Uterus (tissue), 4 donors: ENCODE data around the gene CKAP5. TPM values are rescaled to one million over a fixed set of nuclear protein-coding genes. Genes with fewer than 3 reads are reported as not detected.

Source experiments
- DNase-seq, 2 donors: peaks; one replicate each; pipeline ENCODE4 v3.0.0-alpha.2; 2019 to 2020
- H3K27ac ChIP-seq, 2 donors: fragments of 200-600 bp; sonication (generic); 1 replicate in 1 of 2; 2 replicates in 1 of 2; pipeline ENCODE4 v1.5.1; 2016 to 2018
- H3K27me3 ChIP-seq, 2 donors: fragments of 200-600 bp; sonication (generic); one replicate each; pipeline ENCODE4 v1.5.1; 2018 to 2019; ENCODE audit warnings: control low read depth in 1 of 2
- H3K36me3 ChIP-seq, 2 donors: fragments of 200-600 bp; sonication (generic); one replicate each; pipeline ENCODE4 v1.5.1; 2019; ENCODE audit warnings: control low read depth in 1 of 2
- H3K4me1 ChIP-seq, 2 donors: fragments of 200-600 bp; sonication (generic); one replicate each; pipeline ENCODE4 v1.5.1; 2018 to 2019; ENCODE audit warnings: control low read depth in 1 of 2
- H3K4me3 ChIP-seq, 2 donors: fragments of 200-600 bp; sonication (generic); 1 replicate in 1 of 2; 2 replicates in 1 of 2; pipeline ENCODE4 v1.5.1; 2018 to 2019; ENCODE audit warnings: mild to moderate bottlenecking in 1 of 2
- H3K9me3 ChIP-seq, 2 donors: fragments of 200-600 bp; sonication (generic); one replicate each; pipeline ENCODE4 v1.5.1; 2019; ENCODE audit warnings: control low read depth in 1 of 2
- POLR2A ChIP-seq, 2 donors: fragments of 450-650 bp; IDR thresholded peaks; one replicate each; pipeline ENCODE4 v1.6.1; 2016; ENCODE audit warnings: antibody characterized with exemption in 2 of 2, mild to moderate bottlenecking in 1 of 2, moderate library complexity in 1 of 2
- intact Hi-C: fragments of 100-400 bp; cut with DNase I; formaldehyde crosslinking; loops from one replicate; pipeline ENCODE4 v1.15.1; 2023; ENCODE audit warnings: low total_unique reads
- total RNA-seq, 4 donors: library from RNA; depleted of rRNA in 3 of 4; stranded (reverse); fragments of >200 nt in 3 of 4; gene quantifications; one replicate each; pipeline versions ENCODE4 v1.1.0 to v1.2.4, GENCODE V29; 2014 to 2023
- TF ChIP-seq, protein P1 (sequence below), 4 experiments: fragments of 200-600 bp in 2 of 4; fragments of 450-650 bp in 2 of 4; sonication (generic) in 2 of 4; IDR thresholded peaks; one replicate each; pipeline ENCODE4 v1.5.1; 2016 to 2019; ENCODE audit warnings: antibody characterized with exemption in 4 of 4, mild to moderate bottlenecking in 2 of 4, moderate library complexity in 1 of 4
- donor health status: DM: yes; HTN: yes; CAD: no.

The CKAP5 gene
- total RNA-seq, 4 donors from 2014 or later = 19.7 to 88.8 (median 44.2) TPM

DNA sequence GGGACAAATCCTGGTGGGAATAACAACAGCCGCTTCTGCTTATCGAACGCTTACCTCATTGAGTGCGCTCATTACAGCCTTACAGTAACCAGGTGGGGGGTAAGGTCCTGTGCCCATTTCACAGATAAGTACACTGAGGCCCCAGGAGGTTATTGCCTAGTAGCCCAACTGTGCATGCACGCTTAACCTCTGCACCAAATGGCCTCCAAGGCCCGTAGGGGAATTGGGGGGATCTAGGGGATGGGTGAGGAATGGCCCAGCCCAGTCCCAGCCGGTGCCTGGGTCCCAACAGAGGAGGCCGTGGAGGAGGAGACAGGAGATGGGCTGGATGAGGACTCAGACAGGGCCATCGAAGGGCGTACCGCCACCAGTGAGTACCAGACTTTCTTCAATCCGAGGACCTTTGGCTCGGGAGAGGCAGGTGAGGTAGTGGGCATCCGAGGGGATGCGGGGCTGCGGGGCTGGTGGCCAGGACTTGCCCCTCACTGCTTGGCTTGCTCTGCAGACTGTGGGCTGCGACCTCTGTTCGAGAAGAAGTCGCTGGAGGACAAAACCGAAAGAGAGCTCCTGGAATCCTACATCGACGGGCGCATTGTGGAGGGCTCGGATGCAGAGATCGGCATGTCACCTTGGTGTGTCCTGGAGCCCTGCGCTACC lies 119.7 kb downstream of the CKAP5 start:
- H3K27ac ChIP-seq = no peak overlapping the region
- no peak for TF ChIP-seq POLR2A (IDR thresholded peaks at IDR 0.05)
- TF ChIP-seq, protein P1, sequence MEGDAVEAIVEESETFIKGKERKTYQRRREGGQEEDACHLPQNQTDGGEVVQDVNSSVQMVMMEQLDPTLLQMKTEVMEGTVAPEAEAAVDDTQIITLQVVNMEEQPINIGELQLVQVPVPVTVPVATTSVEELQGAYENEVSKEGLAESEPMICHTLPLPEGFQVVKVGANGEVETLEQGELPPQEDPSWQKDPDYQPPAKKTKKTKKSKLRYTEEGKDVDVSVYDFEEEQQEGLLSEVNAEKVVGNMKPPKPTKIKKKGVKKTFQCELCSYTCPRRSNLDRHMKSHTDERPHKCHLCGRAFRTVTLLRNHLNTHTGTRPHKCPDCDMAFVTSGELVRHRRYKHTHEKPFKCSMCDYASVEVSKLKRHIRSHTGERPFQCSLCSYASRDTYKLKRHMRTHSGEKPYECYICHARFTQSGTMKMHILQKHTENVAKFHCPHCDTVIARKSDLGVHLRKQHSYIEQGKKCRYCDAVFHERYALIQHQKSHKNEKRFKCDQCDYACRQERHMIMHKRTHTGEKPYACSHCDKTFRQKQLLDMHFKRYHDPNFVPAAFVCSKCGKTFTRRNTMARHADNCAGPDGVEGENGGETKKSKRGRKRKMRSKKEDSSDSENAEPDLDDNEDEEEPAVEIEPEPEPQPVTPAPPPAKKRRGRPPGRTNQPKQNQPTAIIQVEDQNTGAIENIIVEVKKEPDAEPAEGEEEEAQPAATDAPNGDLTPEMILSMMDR (IDR thresholded peaks at IDR 0.05) = no peak
- H3K4me1 ChIP-seq = no peaks in the 10 kb centered on the region
- intact Hi-C loops = no loop called here
- H3K4me3 ChIP-seq = no peak overlapping the region
- no peaks in the 10 kb centered on the region for H3K36me3 ChIP-seq
- H3K9me3 ChIP-seq = no peaks in the 10 kb centered on the region
- no peaks in the 10 kb centered on the region for H3K27me3 ChIP-seq
- DNase-seq = no peak

DNA sequence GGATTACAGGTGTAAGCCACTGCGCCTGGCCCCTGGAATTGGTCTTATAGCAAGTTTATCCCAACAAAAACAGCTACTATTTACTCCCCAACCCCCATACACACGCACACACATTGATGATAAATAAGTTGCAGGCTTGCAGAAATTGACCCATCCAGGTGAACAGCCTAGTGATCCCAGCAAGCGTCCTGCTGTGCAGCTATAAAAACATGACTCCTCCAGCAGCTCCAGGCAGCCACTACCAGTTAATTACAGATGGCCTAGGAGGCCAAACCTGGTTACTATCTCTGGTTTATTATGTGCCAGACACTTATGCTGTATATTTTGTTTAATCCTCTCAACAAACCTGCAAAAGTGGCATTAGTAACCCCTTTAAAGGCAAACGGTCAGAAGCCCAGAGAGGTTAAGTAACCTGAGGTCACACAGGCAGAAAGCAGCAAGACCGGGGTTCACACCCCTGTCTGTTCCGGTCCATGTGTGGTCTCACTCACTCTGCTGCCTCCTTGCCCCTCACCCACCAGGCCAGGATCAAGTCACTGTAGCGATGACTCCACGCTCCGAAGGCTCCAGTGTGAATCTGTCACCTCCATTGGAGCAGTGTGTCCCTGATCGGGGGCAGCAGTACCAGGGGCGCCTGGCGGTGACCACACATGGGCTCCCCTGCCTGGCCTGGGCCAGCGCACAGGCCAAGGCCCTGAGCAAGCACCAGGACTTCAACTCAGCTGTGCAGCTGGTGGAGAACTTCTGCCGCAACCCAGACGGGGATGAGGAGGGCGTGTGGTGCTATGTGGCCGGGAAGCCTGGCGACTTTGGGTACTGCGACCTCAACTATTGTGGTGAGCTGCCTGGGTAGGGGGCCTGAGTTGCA lies 120.5 kb downstream of the CKAP5 start:
- H3K27me3 ChIP-seq = no peaks in the 10 kb centered on the region
- H3K4me1 ChIP-seq = no peaks in the 10 kb centered on the region
- H3K9me3 ChIP-seq = no peaks in the 10 kb centered on the region
- no peak for DNase-seq
- no peak overlapping the region for H3K4me3 ChIP-seq
- intact Hi-C loops = no loop called here
- H3K27ac ChIP-seq = no peak overlapping the region
- H3K36me3 ChIP-seq = no peaks in the 10 kb centered on the region
- TF ChIP-seq, protein P1 (IDR thresholded peaks at IDR 0.05) = no peak
- no peak for TF ChIP-seq POLR2A (IDR thresholded peaks at IDR 0.05)

DNA sequence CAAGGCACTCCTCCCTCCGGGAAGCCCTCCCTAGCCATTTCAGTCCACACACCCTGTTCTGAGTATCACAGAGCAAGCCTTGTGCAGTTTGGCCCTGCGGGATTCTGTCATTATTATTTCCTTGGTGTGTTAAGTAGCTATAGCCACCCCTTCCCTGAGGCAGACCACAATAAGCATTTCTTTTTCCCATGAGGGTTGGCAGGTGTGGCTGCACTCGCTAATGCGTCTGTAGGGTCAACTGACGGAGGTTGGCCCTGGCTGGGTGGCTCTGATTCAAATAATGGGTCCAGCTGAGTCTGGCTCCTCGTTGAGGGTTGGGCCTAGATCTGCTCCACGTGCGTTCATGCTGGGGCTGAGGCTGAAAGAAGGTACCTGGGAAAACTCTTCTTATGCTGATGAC lies 122.0 kb downstream of the CKAP5 start:
- H3K27ac ChIP-seq = no peak overlapping the region
- intact Hi-C loops = no loop called here
- no peak for DNase-seq

DNA sequence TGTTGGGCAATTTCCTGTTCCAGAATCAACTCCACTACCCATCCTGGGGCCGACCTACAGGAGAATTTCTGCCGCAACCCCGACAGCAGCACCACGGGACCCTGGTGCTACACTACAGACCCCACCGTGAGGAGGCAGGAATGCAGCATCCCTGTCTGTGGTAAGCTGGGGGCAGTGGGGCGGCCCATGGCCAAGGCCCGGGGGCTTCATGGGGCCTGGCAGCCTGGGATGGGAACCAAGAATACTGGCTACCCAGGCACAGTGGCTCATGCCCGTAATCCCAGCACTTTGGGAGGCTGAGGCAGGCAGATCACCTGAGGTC lies 122.8 kb downstream of the CKAP5 start:
- intact Hi-C loops = no loop called here

More for the DNA sequence above, 122.0 kb downstream of the CKAP5 start:
- no peaks in the 10 kb centered on the region for H3K36me3 ChIP-seq
- no peaks in the 10 kb centered on the region for H3K4me1 ChIP-seq
- no peaks in the 10 kb centered on the region for H3K9me3 ChIP-seq
- H3K4me3 ChIP-seq = no peak overlapping the region
- TF ChIP-seq, protein P1 (IDR thresholded peaks at IDR 0.05) = no peak
- TF ChIP-seq POLR2A (IDR thresholded peaks at IDR 0.05) = no peak
- H3K27me3 ChIP-seq = no peaks in the 10 kb centered on the region

More for the DNA sequence above, 122.8 kb downstream of the CKAP5 start:
- DNase-seq = no peak
- Histone ChIP-seq H3K27ac (no peak overlapping the region), H3K27me3 (no peaks in the 10 kb centered on the region), H3K9me3 (no peaks in the 10 kb centered on the region), H3K4me1 (no peaks in the 10 kb centered on the region), H3K4me3 (no peak overlapping the region), H3K36me3 (no peaks in the 10 kb centered on the region)
- TF ChIP-seq, protein P1 (IDR thresholded peaks at IDR 0.05) = no peak
- TF ChIP-seq POLR2A (IDR thresholded peaks at IDR 0.05) = no peak
